Mesothelial cell of epicardium (in vitro differentiated cells): ENCODE measurements around the gene LYSET. TPM values are rescaled to one million over a fixed set of nuclear protein-coding genes. Genes with fewer than 3 reads are reported as not detected.

Experiments used
- DNase-seq, 2 experiments: peaks; one replicate each; pipeline ENCODE4 v3.0.0; 2021; ENCODE audit warnings: low spot score in 2 of 2; ENCODE audit not compliant: unreplicated experiment in 2 of 2
- H3K27ac Mint-ChIP-seq: 2 replicates; pipeline ENCODE4 v1.8.0; 2021; ENCODE audit warnings: mixed read lengths
- H3K27me3 Mint-ChIP-seq: 2 replicates; pipeline ENCODE4 v1.8.0; 2021; ENCODE audit warnings: low read depth, mixed read lengths
- H3K36me3 Mint-ChIP-seq: 2 replicates; pipeline ENCODE4 v1.8.0; 2021; ENCODE audit warnings: mixed read lengths
- H3K4me1 Mint-ChIP-seq: 2 replicates; pipeline ENCODE4 v1.8.0; 2021; ENCODE audit warnings: mixed read lengths
- H3K4me3 Mint-ChIP-seq: 2 replicates; pipeline ENCODE4 v1.8.0; 2021; ENCODE audit warnings: mild to moderate bottlenecking, moderate library complexity, mixed read lengths
- H3K9me3 Mint-ChIP-seq: 2 replicates; pipeline ENCODE4 v1.8.0; 2021; ENCODE audit warnings: mixed read lengths
- CTCF ChIP-seq: fragments of 200-600 bp; sonication (generic); IDR thresholded peaks from one replicate; pipeline ENCODE4 v1.5.0; 2021; ENCODE audit warnings: antibody characterized with exemption; ENCODE audit not compliant: unreplicated experiment
- total RNA-seq: library from RNA; stranded (reverse); gene quantifications from 3 replicates; pipeline ENCODE4 v1.2.1, GENCODE V29; 2021

LYSET gene
- total RNA-seq, 1 donor from 2014 or later: 13.7 TPM

GRCh38 chr14:93142854-93143652 lies 42.1 kb upstream of the LYSET start:
- TF ChIP-seq CTCF: no peak
- no peak for DNase-seq
- Mint-ChIP-seq H3K27ac (no peak overlapping the region), H3K9me3 (no peaks in the 10 kb centered on the region), H3K4me1 (peaks cover 2% of the 10 kb centered on the region), H3K27me3 (no peaks in the 10 kb centered on the region), H3K4me3 (no peak overlapping the region), H3K36me3 (no peaks in the 10 kb centered on the region)

GRCh38 chr14:93146119-93146518 lies 39.0 kb upstream of the LYSET start:
- Mint-ChIP-seq H3K9me3 (no peaks in the 10 kb centered on the region), H3K36me3 (no peaks in the 10 kb centered on the region), H3K27ac (no peak overlapping the region), H3K4me3 (no peak overlapping the region), H3K4me1 (peaks cover 7% of the 10 kb centered on the region), H3K27me3 (peaks cover 5% of the 10 kb centered on the region)
- DNase-seq: no peak
- no peak for TF ChIP-seq CTCF

GRCh38 chr14:93148979-93149378 lies 36.1 kb upstream of the LYSET start:
- H3K36me3 Mint-ChIP-seq: no peaks in the 10 kb centered on the region
- H3K4me1 Mint-ChIP-seq: peaks cover 7% of the 10 kb centered on the region
- no peak for DNase-seq
- no peaks in the 10 kb centered on the region for H3K9me3 Mint-ChIP-seq
- TF ChIP-seq CTCF: no peak
- peaks cover 5% of the 10 kb centered on the region for H3K27me3 Mint-ChIP-seq
- H3K4me3 Mint-ChIP-seq: no peak overlapping the region
- no peak overlapping the region for H3K27ac Mint-ChIP-seq

GRCh38 chr14:93150227-93151208 lies 34.6 kb upstream of the LYSET start:
- no peak overlapping the region for H3K4me3 Mint-ChIP-seq
- H3K27me3 Mint-ChIP-seq: peaks cover 5% of the 10 kb centered on the region
- peaks cover 7% of the 10 kb centered on the region for H3K4me1 Mint-ChIP-seq
- DNase-seq: no peak
- TF ChIP-seq CTCF: no peak
- H3K9me3 Mint-ChIP-seq: no peaks in the 10 kb centered on the region
- H3K27ac Mint-ChIP-seq: no peak overlapping the region
- no peaks in the 10 kb centered on the region for H3K36me3 Mint-ChIP-seq

GRCh38 chr14:93153121-93153520 lies 32.0 kb upstream of the LYSET start:
- Mint-ChIP-seq H3K27me3 (peaks cover 5% of the 10 kb centered on the region), H3K4me1 (peaks cover 7% of the 10 kb centered on the region), H3K36me3 (no peaks in the 10 kb centered on the region), H3K27ac (no peak overlapping the region), H3K9me3 (no peaks in the 10 kb centered on the region), H3K4me3 (no peak overlapping the region)
- no peak for DNase-seq
- no peak for TF ChIP-seq CTCF
